Effector CD4-positive, alpha-beta T cell (primary cell): ENCODE data around the gene SPATA21.
"Not testable (repeated sequence)": the region's sequence is repeated elsewhere in the genome, so short reads cannot be mapped to it uniquely, and the experiment has no call there.

Experiments
- DNase-seq: peaks from one replicate; pipeline ENCODE4 v3.0.0-alpha.2; 2020

Gene SPATA21

GRCh38 chr1:16376971-16377370 is 60.3 kb downstream of the SPATA21 start:
- no peak for DNase-seq

GRCh38 chr1:16375521-16376340 is 61.5 kb downstream of the SPATA21 start:
- DNase-seq = no peak

- no peak for DNase-seq
Observed at GRCh38 chr1:16374266-16374665, 63.0 kb downstream of the SPATA21 start.

GRCh38 chr1:16372535-16373285 is 64.5 kb downstream of the SPATA21 start:
- DNase-seq = no peak

GRCh38 chr1:16371725-16372124 is 65.5 kb downstream of the SPATA21 start:
- no peak for DNase-seq

- DNase-seq = no peak
Observed at GRCh38 chr1:16369821-16370220, 67.4 kb downstream of the SPATA21 start.

- DNase-seq = peak; percentile 5
Observed at GRCh38 chr1:16367968-16368890, 69.0 kb downstream of the SPATA21 start.

- peak; percentile 74 for DNase-seq
Observed at GRCh38 chr1:16367258-16367967, 69.8 kb downstream of the SPATA21 start.

- peak; percentile 92 for DNase-seq
Observed at GRCh38 chr1:16366722-16367257, 70.4 kb downstream of the SPATA21 start, which contains the start of gene SZRD1. Gene SZRD1, plus strand, starts transcription at chr1:16367242. Its CDS starts 16 bp downstream, at chr1:16367258.

- DNase-seq = not testable (repeated sequence)
Observed at GRCh38 chr1:16365146-16365498, 72.1 kb downstream of the SPATA21 start.

GRCh38 chr1:16356867-16357266 is 80.4 kb downstream of the SPATA21 start:
- DNase-seq = no peak

- DNase-seq = no peak
Observed at GRCh38 chr1:16354619-16355018, 82.6 kb downstream of the SPATA21 start.

- DNase-seq = no peak
Observed at GRCh38 chr1:16352842-16353535, 84.2 kb downstream of the SPATA21 start.

GRCh38 chr1:16351994-16352841 is 85.0 kb downstream of the SPATA21 start, which contains the start of gene FBXO42:
Gene FBXO42, minus strand, starts transcription at chr1:16352480. Its CDS starts 37,062 bp downstream, at chr1:16315418.
- peak; percentile 85 for DNase-seq

GRCh38 chr1:16351456-16351993 is 85.7 kb downstream of the SPATA21 start:
- no peak for DNase-seq

- DNase-seq = no peak
Observed at GRCh38 chr1:16349847-16350406, 87.3 kb downstream of the SPATA21 start.
